Activated naive CD4-positive, alpha-beta T cell treated with anti-CD3 and anti-CD28 coated beads, Interleukin-2, amount 50 U/mL, for 16 hours (primary cell): Measurements from ENCODE around the gene KLHL17.

Experiments used
- DNase-seq: peaks from one replicate; pipeline ENCODE4 v3.0.0-alpha.2; 2020

The KLHL17 gene

DNA sequence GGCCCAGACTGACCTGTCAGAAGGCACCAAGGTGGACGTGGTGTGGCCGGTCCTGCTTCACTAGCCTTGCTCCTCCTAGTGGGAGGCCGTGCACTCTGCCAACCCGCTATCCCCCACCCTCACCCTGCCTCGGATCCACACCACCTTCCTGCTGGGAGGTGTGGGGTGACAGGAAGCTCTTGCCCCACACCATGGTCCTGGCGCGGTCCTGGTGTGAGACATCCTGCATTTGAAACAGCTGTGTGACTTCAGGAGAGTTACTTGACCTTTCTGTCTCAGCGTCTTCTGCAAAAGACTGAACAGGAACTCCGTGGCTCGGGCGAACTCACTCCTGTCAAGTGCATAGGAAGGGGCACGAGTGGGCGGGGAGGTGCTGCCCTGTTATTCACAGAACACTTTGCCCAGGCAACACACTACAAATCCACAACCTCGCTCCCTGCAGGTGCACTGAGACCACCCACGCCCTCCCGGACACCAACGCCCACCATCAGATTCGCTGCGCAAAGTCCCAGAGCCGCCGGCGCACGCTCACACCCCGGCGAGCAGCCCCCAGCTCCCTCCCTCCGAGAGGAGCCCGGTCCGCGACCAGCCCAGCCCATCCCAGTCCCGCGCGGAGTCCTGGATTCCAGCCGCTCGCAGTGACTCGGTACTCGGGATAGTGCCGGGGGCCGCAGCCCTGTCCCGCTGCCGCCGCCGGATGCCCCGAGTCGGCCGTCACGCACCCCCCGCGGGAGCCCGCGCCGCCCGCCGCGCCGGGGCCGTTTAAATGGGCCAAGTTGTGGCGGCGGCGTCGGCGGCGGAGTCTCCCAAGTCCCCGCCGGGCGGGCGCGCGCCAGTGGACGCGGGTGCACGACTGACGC, 37.0 kb upstream of the KLHL17 start, which contains the start of gene SAMD11:
Gene SAMD11, plus strand, starts transcription at position 793 of the 860 bp plus-strand sequence. CDS start 509 bp downstream, outside the sequence.
- DNase-seq = peak; percentile 71

DNA sequence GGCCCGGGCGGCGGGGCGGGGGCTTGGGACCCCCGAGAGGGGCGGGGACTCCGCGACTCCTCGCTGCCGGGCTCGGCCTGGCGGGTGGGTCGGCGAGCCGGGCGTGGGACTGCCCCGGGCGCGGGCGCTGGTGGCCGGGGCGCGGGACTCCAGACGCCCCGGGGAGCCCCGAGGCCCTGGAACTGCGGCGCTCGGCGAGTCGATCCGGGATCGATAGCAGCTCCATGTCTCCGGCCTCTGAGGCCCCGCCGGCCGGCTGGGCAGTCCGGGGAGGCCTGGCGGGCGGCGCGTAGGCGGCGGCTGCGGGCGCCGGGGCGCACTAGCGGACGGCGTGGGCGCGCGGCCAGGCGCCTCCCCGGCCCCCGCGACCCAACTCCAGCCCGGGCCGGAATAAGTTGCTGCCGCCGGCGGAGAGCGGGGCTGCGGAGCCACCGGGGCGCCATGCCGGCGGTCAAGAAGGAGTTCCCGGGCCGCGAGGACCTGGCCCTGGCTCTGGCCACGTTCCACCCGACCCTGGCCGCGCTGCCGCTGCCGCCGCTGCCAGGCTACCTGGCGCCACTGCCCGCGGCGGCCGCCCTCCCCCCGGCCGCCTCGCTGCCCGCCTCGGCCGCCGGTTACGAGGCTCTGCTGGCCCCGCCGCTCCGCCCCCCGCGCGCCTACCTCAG, 36.3 kb upstream of the KLHL17 start:
- DNase-seq = no peak

GRCh38 chr1:924656-925560, 35.5 kb upstream of the KLHL17 start:
- DNase-seq = no peak

DNA sequence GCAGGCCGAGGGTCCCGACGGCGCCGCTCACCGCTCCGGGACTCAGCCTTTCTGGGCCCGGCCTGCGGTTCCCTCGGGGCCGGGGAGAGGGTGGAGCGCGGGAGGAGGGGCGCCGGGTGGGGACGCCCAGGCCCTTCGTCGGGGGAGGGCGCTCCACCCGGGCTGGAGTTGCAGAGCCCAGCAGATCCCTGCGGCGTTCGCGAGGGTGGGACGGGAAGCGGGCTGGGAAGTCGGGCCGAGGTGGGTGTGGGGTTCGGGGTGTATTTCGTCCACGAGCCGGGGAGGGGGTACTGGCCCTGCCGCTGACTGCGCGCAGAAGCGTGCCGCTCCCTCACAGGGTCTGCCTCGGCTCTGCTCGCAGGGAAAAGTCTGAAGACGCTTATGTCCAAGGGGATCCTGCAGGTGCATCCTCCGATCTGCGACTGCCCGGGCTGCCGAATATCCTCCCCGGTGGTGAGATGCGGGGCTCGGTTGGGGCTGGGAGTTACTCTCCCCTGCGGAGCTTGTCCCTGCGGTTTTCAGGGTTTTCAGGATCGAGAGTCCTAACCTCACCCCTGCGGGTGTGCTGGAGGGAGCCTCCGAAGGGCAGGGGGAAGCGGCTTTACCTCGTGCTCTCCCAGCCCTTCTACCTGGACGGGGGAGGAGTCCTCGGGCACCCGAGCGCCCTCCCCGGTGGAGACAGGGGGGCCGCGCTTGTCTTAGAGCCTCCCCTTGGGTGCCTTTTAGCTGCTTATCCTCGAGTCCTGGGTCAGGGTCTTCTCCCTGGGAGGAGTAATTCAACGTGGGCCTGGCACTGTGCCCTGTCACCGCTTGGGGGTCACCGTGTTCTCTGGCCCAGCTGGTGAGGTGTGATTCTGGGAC, 34.6 kb upstream of the KLHL17 start:
- DNase-seq = no peak

GRCh38 chr1:927234-927633, 33.1 kb upstream of the KLHL17 start:
- DNase-seq = no peak

GRCh38 chr1:927748-928147, 32.6 kb upstream of the KLHL17 start:
- no peak for DNase-seq

DNA sequence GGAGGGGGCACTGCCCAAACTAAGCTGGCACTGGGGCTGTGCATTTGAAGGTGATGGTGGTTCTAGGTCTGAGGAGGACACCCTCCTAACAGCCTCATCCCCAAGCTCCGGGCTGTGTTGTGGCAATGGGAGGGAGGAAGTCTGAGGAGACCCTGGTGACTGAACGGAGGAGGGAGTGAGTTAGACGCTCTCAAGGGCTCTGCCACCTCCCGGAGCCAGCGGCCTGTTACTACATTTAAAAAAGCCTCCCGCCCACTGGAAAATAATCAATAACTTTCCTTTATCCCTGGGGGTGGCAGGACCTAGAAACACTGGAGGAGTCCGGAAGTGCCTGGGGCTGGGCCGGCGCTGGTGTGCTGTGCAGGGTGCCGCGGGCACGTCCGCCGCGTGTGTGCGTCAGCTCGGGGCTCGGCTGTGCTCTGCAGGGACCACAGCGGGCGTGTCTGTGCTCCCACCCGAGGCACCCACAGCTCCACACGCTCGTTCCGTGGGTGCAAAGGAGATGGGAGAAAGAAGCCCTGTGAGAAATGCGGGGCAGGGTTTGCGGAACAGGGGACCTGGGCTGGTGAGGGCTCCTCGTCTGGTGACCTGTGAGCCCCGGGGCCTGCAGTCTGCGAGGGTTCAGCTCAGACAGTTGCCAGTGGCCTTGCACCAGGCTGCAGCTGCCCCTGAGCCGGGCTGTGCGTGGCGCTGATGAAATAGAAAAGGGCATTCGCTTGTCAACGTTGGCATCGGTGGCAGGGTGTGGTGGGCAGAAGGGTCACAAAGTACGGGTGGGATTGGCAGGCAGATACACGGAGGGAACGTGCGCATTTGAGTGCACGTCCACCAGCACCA, 31.3 kb upstream of the KLHL17 start:
- DNase-seq = no peak

DNA sequence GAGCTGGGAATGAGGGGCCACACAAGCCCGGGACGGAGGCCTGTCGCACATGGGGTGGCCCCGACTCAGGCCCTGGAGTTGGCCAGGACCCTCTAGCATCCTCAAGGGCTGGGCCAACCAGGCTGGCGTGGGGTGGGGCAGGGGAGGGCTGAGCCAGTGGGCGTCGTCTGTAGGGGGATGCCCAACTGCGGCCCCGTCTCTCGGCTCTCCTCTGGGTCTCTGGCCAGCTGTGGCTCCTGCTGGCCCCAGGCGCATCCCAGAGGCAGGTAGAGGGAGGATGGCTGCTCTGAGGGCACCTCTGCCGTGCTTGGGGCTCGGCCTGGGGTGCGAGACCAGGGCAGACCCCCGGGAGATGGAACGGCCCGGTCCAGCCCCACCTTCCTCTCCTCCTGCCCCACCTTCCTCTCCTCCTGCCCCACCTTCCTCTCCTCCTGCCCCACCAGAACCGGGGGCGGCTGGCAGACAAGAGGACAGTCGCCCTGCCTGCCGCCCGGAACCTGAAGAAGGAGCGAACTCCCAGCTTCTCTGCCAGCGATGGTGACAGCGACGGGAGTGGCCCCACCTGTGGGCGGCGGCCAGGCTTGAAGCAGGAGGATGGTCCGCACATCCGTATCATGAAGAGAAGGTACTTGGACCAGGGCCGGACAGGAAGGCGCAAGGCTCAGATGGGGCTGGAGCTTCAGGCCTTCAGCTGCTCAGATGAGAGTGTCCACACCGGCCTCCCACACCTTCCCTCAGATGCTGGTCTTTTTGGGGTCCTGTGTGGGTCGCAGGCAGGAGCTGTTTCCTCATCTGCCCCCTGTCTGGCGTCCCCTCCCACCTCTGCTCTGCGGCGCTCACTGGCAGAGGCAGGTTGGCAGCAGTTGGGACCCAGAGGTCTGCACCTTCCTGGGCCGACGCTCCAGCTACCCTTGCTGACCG, 30.4 kb upstream of the KLHL17 start:
- DNase-seq = no peak

DNA sequence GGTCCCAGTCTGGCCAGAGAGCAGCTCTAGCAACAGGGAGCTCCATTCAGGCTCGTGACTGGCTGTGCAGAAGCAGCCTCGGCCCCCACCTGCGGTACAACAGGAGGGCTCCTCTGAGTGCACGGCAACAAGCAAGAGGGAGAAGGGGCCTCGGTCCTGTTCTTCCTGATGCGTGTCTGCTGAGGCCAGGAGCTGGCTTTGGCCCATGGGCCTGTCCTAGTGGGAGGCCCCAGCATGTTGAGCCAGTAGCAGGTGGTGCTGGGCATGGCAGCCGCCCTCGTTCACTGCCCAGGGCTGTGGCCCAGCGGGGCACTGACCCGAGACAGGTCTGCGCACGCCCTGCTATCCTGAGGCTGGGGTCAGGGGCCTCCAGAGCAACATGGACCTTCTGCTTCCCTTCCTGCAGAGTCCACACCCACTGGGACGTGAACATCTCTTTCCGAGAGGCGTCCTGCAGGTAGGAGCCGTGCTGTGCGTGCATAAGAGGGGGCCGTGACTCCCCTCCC, 29.7 kb upstream of the KLHL17 start:
- no peak for DNase-seq

DNA sequence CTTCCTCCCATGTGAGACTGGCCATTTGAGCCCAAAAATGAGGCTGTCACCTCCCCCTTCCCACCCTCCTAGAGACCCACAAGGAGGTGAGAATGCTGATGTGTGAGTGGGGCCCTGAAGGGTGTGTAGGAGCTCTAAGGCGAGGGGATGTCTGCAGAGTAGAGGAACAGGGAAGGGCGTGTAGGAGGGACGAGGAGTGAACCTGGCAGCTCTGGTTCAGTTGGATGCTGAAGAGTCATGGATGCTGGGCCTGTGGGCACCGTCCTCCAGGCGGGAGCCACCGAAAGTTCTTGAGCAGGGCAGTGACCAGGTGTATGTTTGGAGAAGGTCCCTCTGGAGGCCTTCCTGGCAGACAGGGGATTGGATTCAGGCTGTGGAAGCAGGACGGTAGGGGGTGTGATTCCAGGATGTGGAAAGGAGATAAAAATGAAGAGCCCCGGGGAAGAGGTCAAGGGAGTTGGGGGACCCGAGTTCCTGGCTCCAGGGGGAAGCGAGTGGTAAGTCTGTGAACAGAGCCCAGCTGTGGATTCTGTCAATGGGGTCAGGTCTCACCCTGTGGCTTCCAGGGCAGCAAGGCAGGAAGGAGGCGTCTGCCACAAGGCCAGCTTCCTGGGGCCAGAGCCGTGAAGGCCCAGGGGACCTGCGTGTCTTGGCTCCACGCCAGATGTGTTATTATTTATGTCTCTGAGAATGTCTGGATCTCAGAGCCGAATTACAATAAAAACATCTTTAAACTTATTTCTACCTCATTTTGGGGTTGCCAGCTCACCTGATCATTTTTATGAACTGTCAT, 28.8 kb upstream of the KLHL17 start:
- DNase-seq = no peak

DNA sequence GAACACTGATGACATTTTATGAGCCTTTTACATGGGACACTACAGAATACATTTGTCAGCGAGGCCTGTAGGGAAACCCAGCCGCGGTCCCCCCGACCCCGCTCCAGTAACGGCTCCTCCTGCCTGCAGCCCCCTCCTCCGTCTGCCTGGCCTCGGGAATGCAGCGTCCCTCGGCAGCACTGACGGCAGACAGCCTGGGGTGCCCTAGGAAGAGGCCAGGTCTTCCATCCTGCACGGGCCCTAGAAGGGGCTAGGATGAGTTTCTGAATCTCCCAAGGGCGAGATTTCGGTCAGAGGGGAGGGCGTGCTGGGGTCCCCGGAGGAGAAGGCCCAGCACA, 28.2 kb upstream of the KLHL17 start:
- DNase-seq = no peak

DNA sequence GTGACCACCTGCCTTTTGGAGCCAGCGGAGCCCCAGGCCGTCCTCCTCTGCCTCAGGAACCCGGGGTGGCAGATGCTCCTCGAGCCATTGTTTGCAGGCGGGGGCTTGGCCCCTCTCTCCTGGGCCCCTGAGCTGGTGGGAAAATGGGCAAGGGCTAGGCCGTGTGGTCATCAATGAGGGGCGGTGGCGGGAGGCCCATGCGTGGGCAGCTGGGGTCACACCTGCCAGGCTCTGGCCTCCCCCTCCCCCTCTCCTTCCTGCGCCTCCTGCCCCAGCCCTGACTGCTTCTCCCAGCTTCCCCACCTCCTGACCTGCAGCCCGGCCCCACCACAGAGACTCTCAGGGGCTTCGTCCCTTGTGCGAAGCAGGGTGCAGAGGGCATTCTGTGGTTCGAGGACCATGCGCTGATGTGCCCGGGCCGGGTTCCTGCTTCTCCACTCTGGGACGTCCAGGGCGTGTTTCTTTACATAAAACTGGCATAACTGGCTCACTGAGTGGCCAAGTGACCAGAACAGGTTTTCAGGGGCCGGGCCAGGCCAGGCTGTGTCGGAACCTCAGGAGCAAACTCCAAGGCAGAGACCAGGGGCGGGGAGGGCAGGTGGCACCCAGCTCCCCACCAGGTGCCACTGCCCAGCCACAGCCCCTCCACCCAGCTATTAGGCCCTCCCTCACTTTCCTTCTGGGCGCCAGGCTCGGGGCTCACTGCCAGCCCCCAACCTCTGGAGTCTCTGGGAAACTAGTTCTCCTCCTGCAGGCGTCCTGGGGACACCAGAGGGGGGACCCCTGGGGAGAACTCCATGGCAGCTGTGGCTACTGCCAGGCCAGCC, 27.4 kb upstream of the KLHL17 start:
- DNase-seq = no peak

GRCh38 chr1:933603-933940, 26.8 kb upstream of the KLHL17 start:
- no peak for DNase-seq

- DNase-seq = no peak
Observed at GRCh38 chr1:934991-935750, 25.2 kb upstream of the KLHL17 start.

- no peak for DNase-seq
Observed at GRCh38 chr1:935751-936231, 24.6 kb upstream of the KLHL17 start.

- no peak for DNase-seq
Observed at GRCh38 chr1:936348-937264, 23.8 kb upstream of the KLHL17 start.
